ENCODE data around the gene L3MBTL4.

DNA sequence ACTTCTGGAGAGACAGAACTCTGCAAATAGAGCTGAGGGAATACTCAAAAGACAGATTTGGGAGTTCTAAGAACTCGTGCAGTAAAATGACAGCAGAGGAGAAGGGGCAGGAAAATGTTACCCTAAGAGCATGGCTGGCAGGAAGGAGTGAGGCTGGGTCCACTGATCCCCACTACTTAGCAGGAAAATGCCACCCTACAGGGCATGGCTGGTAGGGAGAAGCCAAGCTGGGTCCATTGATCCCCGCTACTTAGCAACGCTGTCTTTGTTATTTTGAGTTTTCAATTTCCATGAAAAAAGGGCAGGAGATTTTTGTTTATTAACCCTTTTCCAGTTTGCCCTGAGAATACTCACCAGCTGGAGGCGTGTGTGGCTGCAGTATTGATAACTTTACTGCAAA, 419.1 kb downstream of the L3MBTL4 start:
- no peak for TF ChIP-seq FOXA1 (IDR thresholded peaks at IDR 0.05)
- no peak for TF ChIP-seq TAF1 (conservative IDR thresholded peaks at IDR 0.05)
- no peak for TF ChIP-seq RAD21 (IDR thresholded peaks at IDR 0.05)

Data from liver (tissue), 2 donors.